Esophagus squamous epithelium (tissue), 4 donors: ENCODE measurements around the gene COL3A1.

Source experiments
- CTCF ChIP-seq, 6 experiments: fragments of 450-650 bp in 4 of 6; fragments of 200-600 bp in 2 of 6; sonication (generic) in 2 of 6; IDR thresholded peaks; one replicate each; pipeline ENCODE4 v1.5.1; 2016 to 2019; ENCODE audit warnings: antibody characterized with exemption in 6 of 6, mild to moderate bottlenecking in 4 of 6, moderate library complexity in 4 of 6
- POLR2A ChIP-seq, 4 donors: fragments of 450-650 bp; IDR thresholded peaks; one replicate each; pipeline ENCODE4 v1.6.1; 2017; ENCODE audit warnings: antibody characterized with exemption in 4 of 4, mild to moderate bottlenecking in 4 of 4, moderate library complexity in 3 of 4

- TF ChIP-seq CTCF (IDR thresholded peaks at IDR 0.05) (no peak), POLR2A (IDR thresholded peaks at IDR 0.05) (no peak)
Observed at GRCh38 chr2:189022492-189022891, 48.3 kb downstream of the COL3A1 start.
